Stomach smooth muscle (tissue), 2 donors: ENCODE results near the gene SYT6.
A peak's percentile ranks its signal among the peaks of the same experiment; 100 is the strongest.

Experiments used
- H3K27ac ChIP-seq: one replicate; pipeline ENCODE4 v1.7.0; 2013; ENCODE audit warnings: mild to moderate bottlenecking, low read length, inconsistent platforms
- H3K27me3 ChIP-seq, 2 donors: one replicate each; pipeline ENCODE4 v1.7.0; 2013; ENCODE audit warnings: low read length in 2 of 2; ENCODE audit not compliant: insufficient read depth in 2 of 2, control insufficient read depth in 1 of 2
- H3K36me3 ChIP-seq, 2 donors: one replicate each; pipeline ENCODE4 v1.7.0; 2013; ENCODE audit warnings: low read length in 2 of 2; ENCODE audit not compliant: control insufficient read depth in 2 of 2, insufficient read depth in 2 of 2
- H3K4me1 ChIP-seq: one replicate; pipeline ENCODE4 v1.7.0; 2013; ENCODE audit warnings: low read length; ENCODE audit not compliant: control insufficient read depth, insufficient read depth
- H3K4me3 ChIP-seq, 2 donors: one replicate each; pipeline ENCODE4 v1.7.0; 2013; ENCODE audit warnings: low read length in 2 of 2
- H3K9ac ChIP-seq, 2 donors: one replicate each; pipeline ENCODE4 v1.7.0; 2013; ENCODE audit warnings: low read length in 2 of 2, mild to moderate bottlenecking in 1 of 2
- H3K9me3 ChIP-seq, 2 donors: one replicate each; pipeline ENCODE4 v1.7.0; 2013; ENCODE audit warnings: low read length in 2 of 2; ENCODE audit not compliant: control insufficient read depth in 2 of 2
- donor health status: healthy.
- donor health status: Pancreatic carcinoma.

SYT6 gene

GRCh38 chr1:114153261-114154145, at the start of gene SYT6:
Gene SYT6, minus strand, starts transcription at chr1:114153869. Its CDS starts 97 bp downstream, at chr1:114153772.
- H3K4me1 ChIP-seq: peaks cover 30% of the 10 kb centered on the region
- peak within 1 kb of the TSS; percentile 49 to 68 for H3K4me3 ChIP-seq
- no peak within 1 kb of the TSS for H3K9ac ChIP-seq
- no peak within 1 kb of the TSS for H3K27ac ChIP-seq
- no peaks in the 10 kb centered on the region for H3K36me3 ChIP-seq
- no peaks in the 10 kb centered on the region for H3K9me3 ChIP-seq
- H3K27me3 ChIP-seq: peaks cover 64 to 65% of the 10 kb centered on the region in 2 donors

GRCh38 chr1:114201486-114201885, 47.8 kb upstream of the SYT6 start:
- peaks cover 0 to 2% of the 10 kb centered on the region in 2 donors for H3K9me3 ChIP-seq
- no peak overlapping the region for H3K27ac ChIP-seq

GRCh38 chr1:114199017-114199594, 45.4 kb upstream of the SYT6 start:
- H3K9ac ChIP-seq: no peak overlapping the region
- peaks cover 8 to 11% of the 10 kb centered on the region in 2 donors for H3K27me3 ChIP-seq
- H3K4me1 ChIP-seq: no peaks in the 10 kb centered on the region
- H3K9me3 ChIP-seq: peaks cover 0 to 2% of the 10 kb centered on the region in 2 donors
- no peak overlapping the region for H3K27ac ChIP-seq
- no peak overlapping the region for H3K4me3 ChIP-seq
- no peaks in the 10 kb centered on the region for H3K36me3 ChIP-seq

More at GRCh38 chr1:114201486-114201885, 47.8 kb upstream of the SYT6 start:
- Histone ChIP-seq H3K9ac (no peak overlapping the region), H3K4me3 (no peak overlapping the region), H3K27me3 (peaks cover 0 to 9% of the 10 kb centered on the region in 2 donors), H3K4me1 (no peaks in the 10 kb centered on the region), H3K36me3 (no peaks in the 10 kb centered on the region)

GRCh38 chr1:114196992-114197907, 43.6 kb upstream of the SYT6 start:
- Histone ChIP-seq H3K4me1 (no peaks in the 10 kb centered on the region), H3K9ac (no peak overlapping the region), H3K27ac (no peak overlapping the region), H3K9me3 (peaks cover 0 to 2% of the 10 kb centered on the region in 2 donors), H3K36me3 (no peaks in the 10 kb centered on the region), H3K27me3 (peaks cover 7 to 8% of the 10 kb centered on the region in 2 donors), H3K4me3 (no peak overlapping the region)

- Histone ChIP-seq H3K27ac (no peak overlapping the region), H3K27me3 (peaks cover 8 to 9% of the 10 kb centered on the region in 2 donors), H3K9me3 (peaks cover 0 to 2% of the 10 kb centered on the region in 2 donors), H3K9ac (no peak overlapping the region), H3K4me1 (no peaks in the 10 kb centered on the region), H3K4me3 (no peak overlapping the region), H3K36me3 (no peaks in the 10 kb centered on the region)
Measured at GRCh38 chr1:114195819-114196218, 42.1 kb upstream of the SYT6 start.

GRCh38 chr1:114192328-114192727, 38.7 kb upstream of the SYT6 start:
- Histone ChIP-seq H3K4me3 (no peak overlapping the region), H3K9me3 (peaks cover 0 to 2% of the 10 kb centered on the region in 2 donors), H3K36me3 (no peaks in the 10 kb centered on the region), H3K4me1 (no peaks in the 10 kb centered on the region), H3K9ac (no peak overlapping the region), H3K27me3 (peaks cover 4 to 8% of the 10 kb centered on the region in 2 donors), H3K27ac (no peak overlapping the region)

- Histone ChIP-seq H3K4me3 (no peak overlapping the region), H3K27ac (no peak overlapping the region), H3K36me3 (no peaks in the 10 kb centered on the region), H3K4me1 (no peaks in the 10 kb centered on the region), H3K9ac (no peak overlapping the region), H3K27me3 (peaks cover 0 to 2% of the 10 kb centered on the region in 2 donors), H3K9me3 (no peaks in the 10 kb centered on the region)
Measured at GRCh38 chr1:114189398-114189797, 35.7 kb upstream of the SYT6 start.

GRCh38 chr1:114181356-114181755, 27.7 kb upstream of the SYT6 start:
- no peaks in the 10 kb centered on the region for H3K36me3 ChIP-seq
- no peaks in the 10 kb centered on the region for H3K27me3 ChIP-seq
- peaks cover 3% of the 10 kb centered on the region for H3K4me1 ChIP-seq
- H3K4me3 ChIP-seq: no peak overlapping the region
- H3K9ac ChIP-seq: no peak overlapping the region
- H3K27ac ChIP-seq: no peak overlapping the region
- H3K9me3 ChIP-seq: no peaks in the 10 kb centered on the region

- Histone ChIP-seq H3K9ac (no peak overlapping the region), H3K27me3 (no peaks in the 10 kb centered on the region), H3K4me1 (peaks cover 3% of the 10 kb centered on the region), H3K4me3 (no peak overlapping the region), H3K36me3 (no peaks in the 10 kb centered on the region), H3K27ac (no peak overlapping the region), H3K9me3 (no peaks in the 10 kb centered on the region)
Measured at GRCh38 chr1:114180742-114181141, 27.1 kb upstream of the SYT6 start.

- peaks cover 3% of the 10 kb centered on the region for H3K4me1 ChIP-seq
- H3K27me3 ChIP-seq: no peaks in the 10 kb centered on the region
- H3K9me3 ChIP-seq: no peaks in the 10 kb centered on the region
- no peak overlapping the region for H3K9ac ChIP-seq
- no peak overlapping the region for H3K27ac ChIP-seq
- H3K4me3 ChIP-seq: no peak overlapping the region
- no peaks in the 10 kb centered on the region for H3K36me3 ChIP-seq
Measured at GRCh38 chr1:114178936-114179335, 25.3 kb upstream of the SYT6 start.
